T47D (cell line): Measurements from ENCODE around the gene SFSWAP.

ENCODE experiments used
- DNase-seq, 2 experiments: peaks; one replicate each; pipeline versions ENCODE4 v3.0.0 to v3.0.0-alpha.2; 2011 to 2012; ENCODE audit warnings: low read depth in 1 of 2, low spot score in 1 of 2
- JUND ChIP-seq: IDR thresholded peaks from 2 replicates; pipeline ENCODE4 v1.6.1; 2012; ENCODE audit warnings: low read depth
- in situ Hi-C: cut with HindIII; loops from 2 replicates; pipeline ENCODE4 v1.10.0; 2016; ENCODE audit warnings: low sequenced_read_pairs, low pct_unique_long_range_greater_than_20kb

Gene SFSWAP

GRCh38 chr12:131844140-131844539 is 133.2 kb downstream of the SFSWAP start:
- in situ Hi-C loops = no loop called here
- TF ChIP-seq JUND = no peak
- no peak for DNase-seq

DNA sequence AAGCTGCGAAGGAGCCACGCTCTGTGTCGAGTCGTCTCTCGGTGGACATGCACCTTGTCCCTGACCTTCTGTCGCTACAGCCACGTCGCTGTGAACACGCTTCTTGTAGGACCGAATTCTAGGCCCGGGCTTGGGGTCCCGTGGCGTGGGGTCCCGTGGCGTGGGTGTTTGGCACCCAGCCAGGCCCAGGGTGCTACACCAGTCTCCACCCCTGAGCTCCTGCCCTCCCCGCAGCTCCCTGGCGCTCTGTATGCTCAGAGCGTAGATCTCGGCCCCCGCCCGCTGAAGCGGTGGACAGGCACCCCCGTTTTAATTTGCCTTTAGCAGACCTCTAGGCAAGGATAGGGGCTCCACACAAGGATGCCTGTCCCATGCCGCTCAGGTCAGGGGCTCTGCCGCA is 133.8 kb downstream of the SFSWAP start:
- in situ Hi-C loops = no loop called here
- no peak for DNase-seq
- TF ChIP-seq JUND = no peak

DNA sequence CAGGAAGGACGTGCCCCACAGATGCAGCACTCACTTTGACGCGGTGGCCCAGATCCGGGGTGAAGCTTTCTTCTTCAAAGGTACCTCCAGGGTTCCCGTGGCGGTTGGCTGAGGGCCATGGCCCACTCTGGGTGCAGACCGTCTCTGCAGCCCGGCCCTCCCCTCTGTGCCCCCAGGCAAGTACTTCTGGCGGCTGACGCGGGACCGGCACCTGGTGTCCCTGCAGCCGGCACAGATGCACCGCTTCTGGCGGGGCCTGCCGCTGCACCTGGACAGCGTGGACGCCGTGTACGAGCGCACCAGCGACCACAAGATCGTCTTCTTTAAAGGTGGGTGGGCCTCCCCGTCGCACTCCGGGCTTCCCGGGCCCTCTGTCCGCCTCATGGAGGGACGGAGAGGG is 134.2 kb downstream of the SFSWAP start:
- TF ChIP-seq JUND = no peak
- DNase-seq = no peak
- in situ Hi-C loops = no loop called here

- in situ Hi-C loops = no loop called here
- no peak for DNase-seq
- TF ChIP-seq JUND = no peak
These were observed 136.6 kb downstream of the SFSWAP start for GRCh38 chr12:131847456-131847855.

- DNase-seq = no peak
- in situ Hi-C loops = no loop called here
- no peak for TF ChIP-seq JUND
These were observed 137.9 kb downstream of the SFSWAP start for GRCh38 chr12:131848753-131849152.
